ENCODE measurements around the gene RHOJ. TPM values are rescaled to one million over a fixed set of nuclear protein-coding genes. Genes with fewer than 3 reads are reported as not detected.

The RHOJ gene
- total RNA-seq, 2 donors from 2014 or later = 5.9 to 11.2 TPM

DNA sequence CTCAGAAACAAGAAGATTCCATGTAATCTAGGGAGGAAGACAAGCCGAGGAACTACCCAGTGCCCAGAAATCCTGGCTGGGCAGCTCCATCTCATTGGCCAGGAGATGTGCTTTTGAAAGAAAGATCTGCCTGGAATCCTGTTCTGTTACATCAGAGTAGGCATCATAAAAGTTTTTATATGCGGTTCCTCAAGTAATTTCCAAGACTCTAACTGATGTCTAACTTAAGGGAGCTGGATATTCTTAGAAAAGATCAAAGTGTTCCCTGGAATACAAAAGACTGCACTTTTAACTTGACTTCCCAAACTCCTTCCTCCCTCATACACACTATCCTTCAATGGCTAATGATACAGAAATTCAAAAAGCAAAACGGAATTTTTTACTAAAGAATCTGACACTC lies 16.3 kb downstream of the RHOJ start:
- TF ChIP-seq, protein P1, sequence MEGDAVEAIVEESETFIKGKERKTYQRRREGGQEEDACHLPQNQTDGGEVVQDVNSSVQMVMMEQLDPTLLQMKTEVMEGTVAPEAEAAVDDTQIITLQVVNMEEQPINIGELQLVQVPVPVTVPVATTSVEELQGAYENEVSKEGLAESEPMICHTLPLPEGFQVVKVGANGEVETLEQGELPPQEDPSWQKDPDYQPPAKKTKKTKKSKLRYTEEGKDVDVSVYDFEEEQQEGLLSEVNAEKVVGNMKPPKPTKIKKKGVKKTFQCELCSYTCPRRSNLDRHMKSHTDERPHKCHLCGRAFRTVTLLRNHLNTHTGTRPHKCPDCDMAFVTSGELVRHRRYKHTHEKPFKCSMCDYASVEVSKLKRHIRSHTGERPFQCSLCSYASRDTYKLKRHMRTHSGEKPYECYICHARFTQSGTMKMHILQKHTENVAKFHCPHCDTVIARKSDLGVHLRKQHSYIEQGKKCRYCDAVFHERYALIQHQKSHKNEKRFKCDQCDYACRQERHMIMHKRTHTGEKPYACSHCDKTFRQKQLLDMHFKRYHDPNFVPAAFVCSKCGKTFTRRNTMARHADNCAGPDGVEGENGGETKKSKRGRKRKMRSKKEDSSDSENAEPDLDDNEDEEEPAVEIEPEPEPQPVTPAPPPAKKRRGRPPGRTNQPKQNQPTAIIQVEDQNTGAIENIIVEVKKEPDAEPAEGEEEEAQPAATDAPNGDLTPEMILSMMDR (IDR thresholded peaks at IDR 0.05) = no peak

DNA sequence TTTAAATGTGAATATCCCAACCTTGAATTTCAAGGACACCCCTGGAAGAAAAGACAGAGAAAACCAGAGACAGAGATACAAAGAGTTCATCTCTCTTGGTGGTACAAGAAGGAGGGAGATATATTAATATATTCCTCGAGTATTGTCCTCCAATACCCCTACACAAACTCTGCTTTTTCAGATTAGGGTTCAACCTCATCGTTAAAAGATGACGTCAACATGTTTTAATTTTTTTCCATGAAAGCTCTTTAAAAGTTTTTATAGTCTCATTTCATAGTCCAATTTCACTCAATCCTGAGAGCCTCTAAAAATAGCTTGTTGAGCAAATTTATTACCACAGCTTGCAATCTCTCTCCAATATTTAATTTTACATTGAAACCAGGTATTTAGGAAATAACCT lies 19.4 kb downstream of the RHOJ start:
- DNase-seq (ENCODE audit: low spot score) = no peak
- no peaks in the 10 kb centered on the region for H3K36me3 ChIP-seq
- H3K27ac ChIP-seq = no peak overlapping the region
- peaks cover 0 to 8% of the 10 kb centered on the region in 2 donors for H3K4me1 ChIP-seq
- H3K9me3 ChIP-seq = no peaks in the 10 kb centered on the region
- H3K4me3 ChIP-seq = no peak overlapping the region
- H3K27me3 ChIP-seq = no peaks in the 10 kb centered on the region
- TF ChIP-seq, protein P1 (IDR thresholded peaks at IDR 0.05) = no peak

More for the DNA sequence above, 16.3 kb downstream of the RHOJ start:
- Histone ChIP-seq H3K27ac (no peak overlapping the region), H3K36me3 (no peaks in the 10 kb centered on the region), H3K27me3 (no peaks in the 10 kb centered on the region), H3K9me3 (no peaks in the 10 kb centered on the region), H3K4me1 (no peaks in the 10 kb centered on the region), H3K4me3 (no peak overlapping the region)
- DNase-seq (ENCODE audit: low spot score) = no peak

DNA sequence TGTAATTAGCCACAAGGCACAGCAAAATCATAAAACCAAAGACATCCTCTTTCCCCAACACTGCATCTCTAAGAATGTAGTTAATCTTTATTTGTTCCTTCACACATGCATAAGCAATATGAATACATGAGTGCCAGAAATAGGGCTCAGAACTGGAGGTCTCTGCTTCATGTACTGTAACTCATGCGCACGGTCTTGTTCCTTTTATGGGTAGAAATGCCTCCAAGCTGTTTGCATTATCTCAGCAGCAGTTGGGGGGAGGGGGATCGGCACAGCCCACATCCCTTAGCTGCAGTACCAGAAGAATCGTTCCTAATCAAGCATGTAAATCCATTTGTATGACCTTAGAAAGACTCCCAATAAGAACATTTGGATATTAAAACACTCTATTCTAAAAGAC lies 20.0 kb downstream of the RHOJ start:
- peaks cover 0 to 3% of the 10 kb centered on the region in 2 donors for H3K9me3 ChIP-seq
- no peak overlapping the region for H3K27ac ChIP-seq
- H3K36me3 ChIP-seq = no peaks in the 10 kb centered on the region
- H3K4me1 ChIP-seq = peaks cover 0 to 10% of the 10 kb centered on the region in 2 donors
- H3K27me3 ChIP-seq = no peaks in the 10 kb centered on the region
- no peak overlapping the region for H3K4me3 ChIP-seq
- no peak for DNase-seq (ENCODE audit: low spot score)
- TF ChIP-seq, protein P1 (IDR thresholded peaks at IDR 0.05) = no peak

GRCh38 chr14:63228217-63228616 lies 24.0 kb downstream of the RHOJ start:
- no peaks in the 10 kb centered on the region for H3K36me3 ChIP-seq
- peaks cover 0 to 14% of the 10 kb centered on the region in 2 donors for H3K4me1 ChIP-seq
- TF ChIP-seq, protein P1 (IDR thresholded peaks at IDR 0.05) = no peak
- H3K9me3 ChIP-seq = peaks cover 0 to 8% of the 10 kb centered on the region in 2 donors
- no peak overlapping the region for H3K4me3 ChIP-seq
- H3K27ac ChIP-seq = no peak overlapping the region
- H3K27me3 ChIP-seq = no peaks in the 10 kb centered on the region
- DNase-seq (ENCODE audit: low spot score) = no peak

DNA sequence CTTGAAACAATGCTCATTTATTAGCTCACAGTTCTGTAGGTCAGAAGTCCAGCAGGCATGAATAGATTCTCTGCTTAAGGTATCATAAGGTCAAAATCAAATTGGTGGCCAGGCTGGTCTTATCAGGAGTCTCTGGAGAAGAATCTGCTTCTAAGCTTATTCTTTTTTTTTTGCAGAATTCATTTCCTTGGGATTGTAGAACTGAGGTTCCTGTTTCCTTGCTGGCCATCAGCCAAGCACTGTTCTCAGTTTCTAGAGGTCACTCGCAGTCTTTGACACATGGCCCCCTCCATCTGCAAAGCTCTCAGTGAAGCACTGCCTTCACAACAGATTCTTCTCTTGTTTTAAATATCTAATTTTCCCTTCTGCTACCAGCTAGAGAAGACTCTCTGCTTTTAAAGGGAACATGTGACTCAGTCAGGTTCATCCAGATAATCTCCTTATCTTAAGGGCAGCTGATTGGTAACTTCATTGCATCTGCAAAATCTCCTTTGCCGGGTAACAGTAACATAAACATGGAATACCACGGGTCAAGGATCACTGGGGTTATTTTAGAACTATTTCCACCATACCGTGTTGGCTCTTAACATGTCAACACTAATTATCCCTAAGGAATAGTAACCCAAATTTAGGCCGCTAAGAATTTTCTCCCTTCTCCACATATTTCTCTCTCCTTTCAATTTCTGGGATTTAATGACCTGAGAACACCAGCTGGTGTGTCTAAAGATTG lies 25.3 kb downstream of the RHOJ start:
- Histone ChIP-seq H3K4me3 (no peak overlapping the region), H3K9me3 (peaks cover 0 to 8% of the 10 kb centered on the region in 2 donors), H3K36me3 (no peaks in the 10 kb centered on the region), H3K4me1 (peaks cover 0 to 14% of the 10 kb centered on the region in 2 donors), H3K27ac (no peak overlapping the region), H3K27me3 (no peaks in the 10 kb centered on the region)
- TF ChIP-seq, protein P1 (IDR thresholded peaks at IDR 0.05) = no peak
- DNase-seq (ENCODE audit: low spot score) = no peak

- DNase-seq (ENCODE audit: low spot score) = no peak
- no peaks in the 10 kb centered on the region for H3K27me3 ChIP-seq
- TF ChIP-seq, protein P1 (IDR thresholded peaks at IDR 0.05) = no peak
- no peak overlapping the region for H3K27ac ChIP-seq
- peaks cover 0 to 26% of the 10 kb centered on the region in 2 donors for H3K4me1 ChIP-seq
- no peaks in the 10 kb centered on the region for H3K36me3 ChIP-seq
- H3K4me3 ChIP-seq = no peak overlapping the region
- H3K9me3 ChIP-seq = peaks cover 0 to 8% of the 10 kb centered on the region in 2 donors
These were observed 27.5 kb downstream of the RHOJ start for GRCh38 chr14:63231766-63232165.

Measured in right atrium auricular region (tissue), 2 donors.